GM12878 (cell line): ENCODE measurements around the gene SRRM5. TPM values are rescaled to one million over a fixed set of nuclear protein-coding genes. Genes with fewer than 3 reads are reported as not detected.

ENCODE experiments used
- BACH1 ChIP-seq: fragments of 450-650 bp; IDR thresholded peaks from 2 replicates; pipeline ENCODE4 v1.6.1; 2017; ENCODE audit warnings: mild to moderate bottlenecking, borderline replicate concordance
- CHD1 ChIP-seq: IDR thresholded peaks from 2 replicates; pipeline ENCODE4 v1.6.1; 2012; ENCODE audit warnings: low read depth, low read length, improper control_type of control experiment
- CREB1 ChIP-seq: IDR thresholded peaks from 2 replicates; pipeline ENCODE4 v1.6.1; 2012; ENCODE audit warnings: low read depth, mild to moderate bottlenecking, inconsistent platforms
- FOXK2 ChIP-seq: fragments of 450-650 bp; IDR thresholded peaks from 2 replicates; pipeline ENCODE4 v1.6.1; 2017; ENCODE audit warnings: mild to moderate bottlenecking, moderate library complexity
- IKZF2 ChIP-seq, 2 experiments: fragments of 450-650 bp; IDR thresholded peaks; 2 replicates each; pipeline ENCODE4 v1.6.1; 2017; ENCODE audit warnings: mild to moderate bottlenecking in 2 of 2, moderate library complexity in 2 of 2
- JUND ChIP-seq: IDR thresholded peaks from 2 replicates; pipeline ENCODE4 v1.6.1; 2012; ENCODE audit warnings: low read depth, mild to moderate bottlenecking, low read length, improper control_type of control experiment, moderate library complexity
- KAT2A ChIP-seq: conservative IDR thresholded peaks from 2 replicates; pipeline ENCODE4 v1.6.1; 2011; ENCODE audit warnings: low read depth, low read length; ENCODE audit not compliant: control insufficient read depth
- PAX8 ChIP-seq: fragments of 450-650 bp; IDR thresholded peaks from 2 replicates; pipeline ENCODE4 v1.6.1; 2017; ENCODE audit warnings: mild to moderate bottlenecking, moderate library complexity
- RELA ChIP-seq: fragments of 450-650 bp; IDR thresholded peaks from 2 replicates; pipeline ENCODE4 v1.8.0; 2014; ENCODE audit warnings: borderline replicate concordance; ENCODE audit not compliant: partially characterized antibody
- SIN3A ChIP-seq: IDR thresholded peaks from 2 replicates; pipeline ENCODE4 v1.6.1; 2012; ENCODE audit warnings: low read depth, low read length, improper control_type of control experiment
- TAF1 ChIP-seq: IDR thresholded peaks from 2 replicates; pipeline ENCODE4 v1.6.1; 2011; ENCODE audit warnings: mild to moderate bottlenecking, low read depth, low read length, borderline replicate concordance
- ZNF217 ChIP-seq: fragments of 450-650 bp; IDR thresholded peaks from 2 replicates; pipeline ENCODE4 v1.6.1; 2017; ENCODE audit warnings: antibody characterized with exemption, mild to moderate bottlenecking
- ZSCAN29 ChIP-seq: fragments of 450-650 bp; IDR thresholded peaks from 2 replicates; pipeline ENCODE4 v1.6.1; 2017; ENCODE audit warnings: mild to moderate bottlenecking, moderate library complexity
- polyA plus RNA-seq, 11 experiments: library from polyadenylated mRNA; depleted of rRNA in 4 of 11; unstranded in 6 of 11; stranded (reverse) in 5 of 11; fragments of >200 nt; fragmentation: Nextera tagmentation in 4 of 11; fragmentation: Illumina TruSeq in 1 of 11; extraction: Ambion mirVana in 4 of 11; extraction: Trizol in 1 of 11; gene quantifications; 1 replicate in 1 of 11; 2 replicates in 10 of 11; pipeline versions ENCODE4 v1.2.1 to v1.2.3, GENCODE V29; 2011 to 2016; ENCODE audit warnings: inconsistent platforms in 2 of 11, missing spikeins in 2 of 11, low read depth in 1 of 11
- total RNA-seq, 4 experiments: library from RNA; depleted of rRNA in 3 of 4; stranded (reverse); fragments of >200 nt in 3 of 4; fragmentation: Illumina TruSeq in 1 of 4; extraction: Trizol in 1 of 4; gene quantifications; 2 replicates each; pipeline versions ENCODE4 v1.2.1 to v1.2.3, GENCODE V29; 2013 to 2021
- TF ChIP-seq, protein P1 (sequence below): fragments of 450-650 bp; IDR thresholded peaks from 2 replicates; pipeline ENCODE4 v1.6.1; 2017; ENCODE audit warnings: mild to moderate bottlenecking, moderate library complexity
- TF ChIP-seq, protein P2 (sequence below): fragments of 450-650 bp; IDR thresholded peaks from 2 replicates; pipeline ENCODE4 v1.6.1; 2014; ENCODE audit warnings: mild to moderate bottlenecking
- TF ChIP-seq, protein P3 (sequence below): IDR thresholded peaks from 2 replicates; pipeline ENCODE4 v1.6.1; 2012; ENCODE audit warnings: low read depth, low read length, improper control_type of control experiment
- TF ChIP-seq, protein P4 (sequence below): IDR thresholded peaks from 2 replicates; pipeline ENCODE4 v1.6.1; 2012; ENCODE audit warnings: improper control_type of control experiment, low read depth, low read length; ENCODE audit not compliant: insufficient replicate concordance
- TF ChIP-seq, protein P5 (sequence below): IDR thresholded peaks from 2 replicates; pipeline ENCODE4 v1.6.1; 2011; ENCODE audit warnings: mild to moderate bottlenecking, low read depth, low read length, moderate library complexity; ENCODE audit not compliant: insufficient replicate concordance

Gene SRRM5
- total and polyA plus RNA-seq, 10 of the 15 experiments (the other 5 are each of a cell fraction or from before 2014, with no cell fraction given) = 0.06 to 0.38 (median 0.24) TPM; not detected in 2

DNA sequence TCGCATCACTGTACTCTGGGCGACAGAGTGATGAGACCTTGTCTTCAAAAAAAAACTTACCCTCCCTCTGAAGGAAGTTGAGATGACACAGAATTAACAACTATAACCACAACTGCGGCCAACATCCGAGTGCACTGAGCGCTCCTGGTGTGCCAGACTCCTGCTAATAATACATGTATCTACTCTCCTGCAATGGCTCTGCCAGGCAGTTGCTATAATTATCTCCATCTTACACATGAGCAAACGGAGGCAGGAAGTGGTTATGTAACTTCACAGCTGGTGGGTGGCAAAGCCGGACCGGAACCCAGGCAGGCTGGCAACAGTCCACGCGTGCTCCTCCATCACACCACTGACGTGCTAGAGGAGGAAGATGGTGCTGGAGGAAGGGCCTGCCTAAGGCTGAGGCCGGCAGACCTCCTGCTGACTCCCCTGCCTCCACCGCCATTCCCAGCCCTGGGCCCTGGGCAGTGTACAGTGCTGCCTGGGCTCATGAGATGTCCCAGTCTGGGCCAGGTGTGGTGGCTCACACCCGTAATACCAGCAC, 49.1 kb upstream of the SRRM5 start (continued):
- TF ChIP-seq, protein P1, sequence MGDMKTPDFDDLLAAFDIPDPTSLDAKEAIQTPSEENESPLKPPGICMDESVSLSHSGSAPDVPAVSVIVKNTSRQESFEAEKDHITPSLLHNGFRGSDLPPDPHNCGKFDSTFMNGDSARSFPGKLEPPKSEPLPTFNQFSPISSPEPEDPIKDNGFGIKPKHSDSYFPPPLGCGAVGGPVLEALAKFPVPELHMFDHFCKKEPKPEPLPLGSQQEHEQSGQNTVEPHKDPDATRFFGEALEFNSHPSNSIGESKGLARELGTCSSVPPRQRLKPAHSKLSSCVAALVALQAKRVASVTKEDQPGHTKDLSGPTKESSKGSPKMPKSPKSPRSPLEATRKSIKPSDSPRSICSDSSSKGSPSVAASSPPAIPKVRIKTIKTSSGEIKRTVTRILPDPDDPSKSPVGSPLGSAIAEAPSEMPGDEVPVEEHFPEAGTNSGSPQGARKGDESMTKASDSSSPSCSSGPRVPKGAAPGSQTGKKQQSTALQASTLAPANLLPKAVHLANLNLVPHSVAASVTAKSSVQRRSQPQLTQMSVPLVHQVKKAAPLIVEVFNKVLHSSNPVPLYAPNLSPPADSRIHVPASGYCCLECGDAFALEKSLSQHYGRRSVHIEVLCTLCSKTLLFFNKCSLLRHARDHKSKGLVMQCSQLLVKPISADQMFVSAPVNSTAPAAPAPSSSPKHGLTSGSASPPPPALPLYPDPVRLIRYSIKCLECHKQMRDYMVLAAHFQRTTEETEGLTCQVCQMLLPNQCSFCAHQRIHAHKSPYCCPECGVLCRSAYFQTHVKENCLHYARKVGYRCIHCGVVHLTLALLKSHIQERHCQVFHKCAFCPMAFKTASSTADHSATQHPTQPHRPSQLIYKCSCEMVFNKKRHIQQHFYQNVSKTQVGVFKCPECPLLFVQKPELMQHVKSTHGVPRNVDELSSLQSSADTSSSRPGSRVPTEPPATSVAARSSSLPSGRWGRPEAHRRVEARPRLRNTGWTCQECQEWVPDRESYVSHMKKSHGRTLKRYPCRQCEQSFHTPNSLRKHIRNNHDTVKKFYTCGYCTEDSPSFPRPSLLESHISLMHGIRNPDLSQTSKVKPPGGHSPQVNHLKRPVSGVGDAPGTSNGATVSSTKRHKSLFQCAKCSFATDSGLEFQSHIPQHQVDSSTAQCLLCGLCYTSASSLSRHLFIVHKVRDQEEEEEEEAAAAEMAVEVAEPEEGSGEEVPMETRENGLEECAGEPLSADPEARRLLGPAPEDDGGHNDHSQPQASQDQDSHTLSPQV = no peak
- TF ChIP-seq ZSCAN29 (no peak), FOXK2 (no peak), BACH1 (0 out of 2 replicates have a peak, but pooled peaks have one; percentile 27), KAT2A (no peak), CHD1 (no peak), RELA (no peak), TAF1 (no peak), PAX8 (no peak), SIN3A (no peak), IKZF2 (IDR thresholded peaks at IDR 0.05) (peak; percentile 58 to 74; a peak in 3 of 4 replicates), CREB1 (peak; percentile 33; the same call in 1 of the 2 replicates), JUND (no peak), ZNF217 (peak; percentile 12; the same call in 1 of the 2 replicates)
- TF ChIP-seq, protein P2, sequence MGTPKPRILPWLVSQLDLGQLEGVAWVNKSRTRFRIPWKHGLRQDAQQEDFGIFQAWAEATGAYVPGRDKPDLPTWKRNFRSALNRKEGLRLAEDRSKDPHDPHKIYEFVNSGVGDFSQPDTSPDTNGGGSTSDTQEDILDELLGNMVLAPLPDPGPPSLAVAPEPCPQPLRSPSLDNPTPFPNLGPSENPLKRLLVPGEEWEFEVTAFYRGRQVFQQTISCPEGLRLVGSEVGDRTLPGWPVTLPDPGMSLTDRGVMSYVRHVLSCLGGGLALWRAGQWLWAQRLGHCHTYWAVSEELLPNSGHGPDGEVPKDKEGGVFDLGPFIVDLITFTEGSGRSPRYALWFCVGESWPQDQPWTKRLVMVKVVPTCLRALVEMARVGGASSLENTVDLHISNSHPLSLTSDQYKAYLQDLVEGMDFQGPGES = no peak
- TF ChIP-seq, protein P3, sequence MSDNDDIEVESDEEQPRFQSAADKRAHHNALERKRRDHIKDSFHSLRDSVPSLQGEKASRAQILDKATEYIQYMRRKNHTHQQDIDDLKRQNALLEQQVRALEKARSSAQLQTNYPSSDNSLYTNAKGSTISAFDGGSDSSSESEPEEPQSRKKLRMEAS = no peak
- TF ChIP-seq, protein P4, sequence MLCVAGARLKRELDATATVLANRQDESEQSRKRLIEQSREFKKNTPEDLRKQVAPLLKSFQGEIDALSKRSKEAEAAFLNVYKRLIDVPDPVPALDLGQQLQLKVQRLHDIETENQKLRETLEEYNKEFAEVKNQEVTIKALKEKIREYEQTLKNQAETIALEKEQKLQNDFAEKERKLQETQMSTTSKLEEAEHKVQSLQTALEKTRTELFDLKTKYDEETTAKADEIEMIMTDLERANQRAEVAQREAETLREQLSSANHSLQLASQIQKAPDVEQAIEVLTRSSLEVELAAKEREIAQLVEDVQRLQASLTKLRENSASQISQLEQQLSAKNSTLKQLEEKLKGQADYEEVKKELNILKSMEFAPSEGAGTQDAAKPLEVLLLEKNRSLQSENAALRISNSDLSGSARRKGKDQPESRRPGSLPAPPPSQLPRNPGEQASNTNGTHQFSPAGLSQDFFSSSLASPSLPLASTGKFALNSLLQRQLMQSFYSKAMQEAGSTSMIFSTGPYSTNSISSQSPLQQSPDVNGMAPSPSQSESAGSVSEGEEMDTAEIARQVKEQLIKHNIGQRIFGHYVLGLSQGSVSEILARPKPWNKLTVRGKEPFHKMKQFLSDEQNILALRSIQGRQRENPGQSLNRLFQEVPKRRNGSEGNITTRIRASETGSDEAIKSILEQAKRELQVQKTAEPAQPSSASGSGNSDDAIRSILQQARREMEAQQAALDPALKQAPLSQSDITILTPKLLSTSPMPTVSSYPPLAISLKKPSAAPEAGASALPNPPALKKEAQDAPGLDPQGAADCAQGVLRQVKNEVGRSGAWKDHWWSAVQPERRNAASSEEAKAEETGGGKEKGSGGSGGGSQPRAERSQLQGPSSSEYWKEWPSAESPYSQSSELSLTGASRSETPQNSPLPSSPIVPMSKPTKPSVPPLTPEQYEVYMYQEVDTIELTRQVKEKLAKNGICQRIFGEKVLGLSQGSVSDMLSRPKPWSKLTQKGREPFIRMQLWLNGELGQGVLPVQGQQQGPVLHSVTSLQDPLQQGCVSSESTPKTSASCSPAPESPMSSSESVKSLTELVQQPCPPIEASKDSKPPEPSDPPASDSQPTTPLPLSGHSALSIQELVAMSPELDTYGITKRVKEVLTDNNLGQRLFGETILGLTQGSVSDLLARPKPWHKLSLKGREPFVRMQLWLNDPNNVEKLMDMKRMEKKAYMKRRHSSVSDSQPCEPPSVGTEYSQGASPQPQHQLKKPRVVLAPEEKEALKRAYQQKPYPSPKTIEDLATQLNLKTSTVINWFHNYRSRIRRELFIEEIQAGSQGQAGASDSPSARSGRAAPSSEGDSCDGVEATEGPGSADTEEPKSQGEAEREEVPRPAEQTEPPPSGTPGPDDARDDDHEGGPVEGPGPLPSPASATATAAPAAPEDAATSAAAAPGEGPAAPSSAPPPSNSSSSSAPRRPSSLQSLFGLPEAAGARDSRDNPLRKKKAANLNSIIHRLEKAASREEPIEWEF = no peak
- TF ChIP-seq, protein P5, sequence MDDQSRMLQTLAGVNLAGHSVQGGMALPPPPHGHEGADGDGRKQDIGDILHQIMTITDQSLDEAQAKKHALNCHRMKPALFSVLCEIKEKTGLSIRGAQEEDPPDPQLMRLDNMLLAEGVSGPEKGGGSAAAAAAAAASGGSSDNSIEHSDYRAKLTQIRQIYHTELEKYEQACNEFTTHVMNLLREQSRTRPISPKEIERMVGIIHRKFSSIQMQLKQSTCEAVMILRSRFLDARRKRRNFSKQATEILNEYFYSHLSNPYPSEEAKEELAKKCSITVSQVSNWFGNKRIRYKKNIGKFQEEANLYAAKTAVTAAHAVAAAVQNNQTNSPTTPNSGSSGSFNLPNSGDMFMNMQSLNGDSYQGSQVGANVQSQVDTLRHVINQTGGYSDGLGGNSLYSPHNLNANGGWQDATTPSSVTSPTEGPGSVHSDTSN = no peak
